Astrocyte (in vitro differentiated cells and primary cell): Measurements from ENCODE around the gene SULT1A3.
"Not testable (repeated sequence)": the region's sequence is repeated elsewhere in the genome, so short reads cannot be mapped to it uniquely, and the experiment has no call there.

Experiments
- CTCF ChIP-seq: IDR thresholded peaks from 2 replicates; pipeline ENCODE4 v1.5.1; 2011; ENCODE audit warnings: low read depth, mild to moderate bottlenecking, inconsistent platforms, low read length, moderate library complexity; ENCODE audit not compliant: insufficient read depth
- EZH2 ChIP-seq: IDR thresholded peaks from 2 replicates; pipeline ENCODE4 v1.6.1; 2012; ENCODE audit warnings: mild to moderate bottlenecking, low read length, inconsistent platforms; ENCODE audit not compliant: insufficient read depth

- TF ChIP-seq CTCF, EZH2: not testable (repeated sequence)
Measured at GRCh38 chr16:30199608-30200343, 721 bp downstream of the SULT1A3 start.
